CD1c-positive myeloid dendritic cell (primary cell): ENCODE results near the gene AP1S1.

Source experiments
- DNase-seq: peaks from one replicate; pipeline ENCODE4 v3.0.0-alpha.2; 2016; ENCODE audit errors: extremely low spot score

AP1S1 gene

GRCh38 chr7:101201695-101202602 lies 47.7 kb downstream of the AP1S1 start:
- DNase-seq, result no peak

GRCh38 chr7:101202603-101202918 lies 48.3 kb downstream of the AP1S1 start:
- DNase-seq, result no peak

- peak; percentile 68 for DNase-seq
Observed at GRCh38 chr7:101203740-101204738, 49.8 kb downstream of the AP1S1 start.

- DNase-seq, result no peak
Observed at GRCh38 chr7:101205901-101206664, 51.8 kb downstream of the AP1S1 start.

- no peak for DNase-seq
Observed at GRCh38 chr7:101206665-101207042, 52.4 kb downstream of the AP1S1 start.

GRCh38 chr7:101207459-101207858 lies 53.2 kb downstream of the AP1S1 start:
- no peak for DNase-seq

- no peak for DNase-seq
Observed at GRCh38 chr7:101208794-101209193, 54.5 kb downstream of the AP1S1 start.

- DNase-seq, result no peak
Observed at GRCh38 chr7:101210143-101210542, 55.9 kb downstream of the AP1S1 start.
